Breast epithelium (tissue), 4 donors: Measurements from ENCODE around the gene ARIH1. TPM values are rescaled to one million over a fixed set of nuclear protein-coding genes. Genes with fewer than 3 reads are reported as not detected.

Source experiments
- DNase-seq, 2 donors: peaks; one replicate each; pipeline ENCODE4 v3.0.0-alpha.2; 2019; ENCODE audit warnings: low spot score in 2 of 2
- H3K27ac ChIP-seq, 2 donors: fragments of 200-600 bp; sonication (generic) in 1 of 2; one replicate each; pipeline ENCODE4 v1.5.1; 2016 to 2019; ENCODE audit warnings: mild to moderate bottlenecking in 1 of 2
- H3K27me3 ChIP-seq, 2 donors: fragments of 200-600 bp; sonication (generic) in 1 of 2; one replicate each; pipeline versions ENCODE4 v1.5.1 to v1.6.0; 2017 to 2019; ENCODE audit warnings: control low read depth in 1 of 2, mild to moderate bottlenecking in 1 of 2
- H3K36me3 ChIP-seq: fragments of 200-600 bp; one replicate; pipeline ENCODE4 v1.5.1; 2019
- H3K4me1 ChIP-seq, 2 donors: fragments of 200-600 bp; sonication (generic); one replicate each; pipeline ENCODE4 v1.5.1; 2016 to 2019; ENCODE audit warnings: control low read depth in 1 of 2
- H3K4me3 ChIP-seq, 3 donors: fragments of 200-600 bp; sonication (generic); 1 replicate in 2 of 3; 2 replicates in 1 of 3; pipeline ENCODE4 v1.5.1; 2016 to 2019; ENCODE audit warnings: mild to moderate bottlenecking in 3 of 3, moderate library complexity in 2 of 3
- H3K9me3 ChIP-seq, 2 donors: fragments of 200-600 bp; sonication (generic) in 1 of 2; one replicate each; pipeline ENCODE4 v1.5.1; 2016 to 2019; ENCODE audit warnings: control low read depth in 1 of 2
- POLR2A ChIP-seq: fragments of 450-650 bp; IDR thresholded peaks from one replicate; pipeline ENCODE4 v1.6.1; 2016; ENCODE audit warnings: antibody characterized with exemption, mild to moderate bottlenecking, moderate library complexity
- POLR2AphosphoS5 ChIP-seq, 3 donors: sonication (generic); formaldehyde crosslinking; IDR thresholded peaks; one replicate each; pipeline ENCODE4 v1.6.1; 2017; ENCODE audit warnings: antibody characterized with exemption in 3 of 3
- intact Hi-C: fragments of 100-400 bp; cut with DNase I; formaldehyde crosslinking; loops from one replicate; pipeline ENCODE4 v1.15.1; 2023; ENCODE audit warnings: low total_unique reads
- total RNA-seq, 3 donors: library from RNA; depleted of rRNA; stranded (reverse); fragments of >200 nt; gene quantifications; one replicate each; pipeline ENCODE4 v1.1.0, GENCODE V29; 2016
- TF ChIP-seq, protein P1 (sequence below), 3 donors: fragments of 450-650 bp; IDR thresholded peaks; one replicate each; pipeline ENCODE4 v1.5.1; 2016 to 2017; ENCODE audit warnings: antibody characterized with exemption in 3 of 3, mild to moderate bottlenecking in 3 of 3, moderate library complexity in 3 of 3

Gene ARIH1
- total RNA-seq, 3 donors from 2014 or later, result 54.1 to 106 (median 61.1) TPM

DNA sequence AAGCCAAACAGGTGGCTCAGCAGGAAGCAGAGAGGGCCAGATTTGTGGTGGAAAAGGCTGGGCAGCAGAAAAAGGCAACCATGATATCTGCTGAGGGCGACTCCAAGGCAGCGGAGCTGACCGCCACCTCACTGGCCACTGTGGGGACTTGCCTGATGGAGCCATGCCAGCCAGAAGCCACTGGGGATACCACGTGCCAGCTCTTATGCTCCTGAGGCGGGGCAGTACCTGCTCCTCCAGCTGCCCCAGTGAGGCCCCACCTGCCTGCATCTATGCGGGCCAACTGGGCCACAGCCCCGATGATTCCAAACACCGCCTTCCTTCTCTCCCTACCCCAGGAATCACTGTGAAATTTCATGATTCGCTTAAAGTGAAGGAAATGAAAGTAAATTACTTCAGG is 22.9 kb upstream of the ARIH1 start:
- Histone ChIP-seq H3K36me3 (no peaks in the 10 kb centered on the region), H3K4me3 (no peak overlapping the region), H3K4me1 (no peaks in the 10 kb centered on the region), H3K27me3 (no peaks in the 10 kb centered on the region), H3K27ac (no peak overlapping the region), H3K9me3 (no peaks in the 10 kb centered on the region)
- DNase-seq, result no peak
- TF ChIP-seq POLR2A, result no peak
- TF ChIP-seq, protein P1, sequence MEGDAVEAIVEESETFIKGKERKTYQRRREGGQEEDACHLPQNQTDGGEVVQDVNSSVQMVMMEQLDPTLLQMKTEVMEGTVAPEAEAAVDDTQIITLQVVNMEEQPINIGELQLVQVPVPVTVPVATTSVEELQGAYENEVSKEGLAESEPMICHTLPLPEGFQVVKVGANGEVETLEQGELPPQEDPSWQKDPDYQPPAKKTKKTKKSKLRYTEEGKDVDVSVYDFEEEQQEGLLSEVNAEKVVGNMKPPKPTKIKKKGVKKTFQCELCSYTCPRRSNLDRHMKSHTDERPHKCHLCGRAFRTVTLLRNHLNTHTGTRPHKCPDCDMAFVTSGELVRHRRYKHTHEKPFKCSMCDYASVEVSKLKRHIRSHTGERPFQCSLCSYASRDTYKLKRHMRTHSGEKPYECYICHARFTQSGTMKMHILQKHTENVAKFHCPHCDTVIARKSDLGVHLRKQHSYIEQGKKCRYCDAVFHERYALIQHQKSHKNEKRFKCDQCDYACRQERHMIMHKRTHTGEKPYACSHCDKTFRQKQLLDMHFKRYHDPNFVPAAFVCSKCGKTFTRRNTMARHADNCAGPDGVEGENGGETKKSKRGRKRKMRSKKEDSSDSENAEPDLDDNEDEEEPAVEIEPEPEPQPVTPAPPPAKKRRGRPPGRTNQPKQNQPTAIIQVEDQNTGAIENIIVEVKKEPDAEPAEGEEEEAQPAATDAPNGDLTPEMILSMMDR (IDR thresholded peaks at IDR 0.05), result no peak
- TF ChIP-seq POLR2AphosphoS5 (IDR thresholded peaks at IDR 0.05), result no peak
- intact Hi-C loops, result no loop called here

- no peak for TF ChIP-seq POLR2AphosphoS5 (IDR thresholded peaks at IDR 0.05)
- TF ChIP-seq, protein P1 (IDR thresholded peaks at IDR 0.05), result no peak
- TF ChIP-seq POLR2A, result no peak
- Histone ChIP-seq H3K27me3 (no peaks in the 10 kb centered on the region), H3K9me3 (no peaks in the 10 kb centered on the region), H3K27ac (no peak overlapping the region), H3K4me1 (no peaks in the 10 kb centered on the region), H3K4me3 (no peak overlapping the region), H3K36me3 (no peaks in the 10 kb centered on the region)
- intact Hi-C loops, result no loop called here
- DNase-seq, result no peak
Measured at GRCh38 chr15:72456684-72457083, 17.4 kb upstream of the ARIH1 start.

GRCh38 chr15:72460402-72460801 is 13.7 kb upstream of the ARIH1 start:
- no peaks in the 10 kb centered on the region for H3K4me1 ChIP-seq
- H3K4me3 ChIP-seq, result no peak overlapping the region
- no peaks in the 10 kb centered on the region for H3K9me3 ChIP-seq
- DNase-seq, result peak in 1 of 2 donors; percentile 56
- intact Hi-C loops, result no loop called here
- TF ChIP-seq POLR2A, result no peak
- TF ChIP-seq POLR2AphosphoS5 (IDR thresholded peaks at IDR 0.05), result no peak
- TF ChIP-seq, protein P1 (IDR thresholded peaks at IDR 0.05), result no peak
- H3K36me3 ChIP-seq, result no peaks in the 10 kb centered on the region
- H3K27ac ChIP-seq, result no peak overlapping the region
- H3K27me3 ChIP-seq, result no peaks in the 10 kb centered on the region

DNA sequence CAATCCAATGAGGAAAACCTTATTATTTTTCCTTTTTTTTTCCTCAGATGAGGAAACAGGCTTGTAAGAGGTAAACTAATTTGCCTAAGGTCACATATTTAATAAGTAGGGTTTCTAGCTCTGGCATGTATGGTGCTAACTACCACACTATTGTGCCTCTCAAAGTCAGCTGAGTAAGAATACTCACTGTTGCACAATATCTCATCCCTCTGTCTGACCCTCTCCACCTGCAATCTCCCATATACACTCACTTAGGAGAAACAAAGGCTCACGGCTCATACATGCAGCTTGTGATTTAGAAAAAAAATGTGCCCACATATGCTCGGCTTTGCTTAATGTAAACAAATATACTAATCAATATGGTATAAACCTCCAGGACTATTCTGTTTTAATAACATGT is 10.4 kb upstream of the ARIH1 start:
- intact Hi-C loops, result no loop called here
- TF ChIP-seq, protein P1 (IDR thresholded peaks at IDR 0.05), result no peak
- TF ChIP-seq POLR2AphosphoS5 (IDR thresholded peaks at IDR 0.05) (no peak), POLR2A (no peak)
- Histone ChIP-seq H3K27me3 (no peaks in the 10 kb centered on the region), H3K4me3 (no peak overlapping the region), H3K4me1 (no peaks in the 10 kb centered on the region), H3K36me3 (no peaks in the 10 kb centered on the region), H3K9me3 (no peaks in the 10 kb centered on the region), H3K27ac (no peak overlapping the region)
- no peak for DNase-seq

- TF ChIP-seq, protein P1 (IDR thresholded peaks at IDR 0.05), result no peak
- no peak for TF ChIP-seq POLR2A
- TF ChIP-seq POLR2AphosphoS5 (IDR thresholded peaks at IDR 0.05), result no peak
- Histone ChIP-seq H3K4me1 (no peaks in the 10 kb centered on the region), H3K36me3 (no peaks in the 10 kb centered on the region), H3K4me3 (no peak overlapping the region), H3K9me3 (no peaks in the 10 kb centered on the region), H3K27ac (no peak overlapping the region), H3K27me3 (no peaks in the 10 kb centered on the region)
- intact Hi-C loops, result no loop called here
- no peak for DNase-seq
Measured at GRCh38 chr15:72464251-72464650, 9.9 kb upstream of the ARIH1 start.
